ENCODE data around the gene CCDC154.

The CCDC154 gene

GRCh38 chr16:1434644-1435592, 9.4 kb downstream of the CCDC154 start:
- no peak for DNase-seq

GRCh38 chr16:1433756-1434155, 10.6 kb downstream of the CCDC154 start:
- no peak for DNase-seq

- no peak for DNase-seq
Observed at GRCh38 chr16:1433263-1433560, 11.1 kb downstream of the CCDC154 start.

GRCh38 chr16:1432388-1433262, 11.7 kb downstream of the CCDC154 start:
- DNase-seq: no peak

- no peak for DNase-seq
Observed at GRCh38 chr16:1431497-1432270, 12.7 kb downstream of the CCDC154 start.

GRCh38 chr16:1430759-1431496, 13.4 kb downstream of the CCDC154 start, which contains the start of gene PERCC1:
TSS of gene PERCC1 (plus strand) at chr16:1431078. CDS start at chr16:1432594, 1,516 bp downstream.
- DNase-seq: peak; percentile 83

- no peak for DNase-seq
Observed at GRCh38 chr16:1430214-1430758, 14.1 kb downstream of the CCDC154 start.

- DNase-seq: no peak
Observed at GRCh38 chr16:1429631-1430030, 14.7 kb downstream of the CCDC154 start.

GRCh38 chr16:1429012-1429411, 15.3 kb downstream of the CCDC154 start:
- no peak for DNase-seq

GRCh38 chr16:1428511-1428910, 15.8 kb downstream of the CCDC154 start:
- DNase-seq: no peak

GRCh38 chr16:1427473-1428461, 16.6 kb downstream of the CCDC154 start:
- no peak for DNase-seq

- peak; percentile 73 for DNase-seq
Observed at GRCh38 chr16:1426734-1427471, 17.5 kb downstream of the CCDC154 start.

- no peak for DNase-seq
Observed at GRCh38 chr16:1425616-1426370, 18.6 kb downstream of the CCDC154 start.

GRCh38 chr16:1424028-1424427, 20.3 kb downstream of the CCDC154 start:
- no peak for DNase-seq

- no peak for DNase-seq
Observed at GRCh38 chr16:1422076-1422475, 22.3 kb downstream of the CCDC154 start.

GRCh38 chr16:1420111-1420539, 24.2 kb downstream of the CCDC154 start:
- no peak for DNase-seq

GRCh38 chr16:1416521-1416941, 27.8 kb downstream of the CCDC154 start:
- no peak for DNase-seq

- DNase-seq: peak; percentile 17
Observed at GRCh38 chr16:1414532-1415260, 29.7 kb downstream of the CCDC154 start, which contains the start of gene UNKL. TSS of gene UNKL (minus strand) at chr16:1414704. CDS start at chr16:1414691, 13 bp downstream.
